AG04449 (cell line): ENCODE measurements around the gene ABHD17A.
"Not testable (repeated sequence)": the region's sequence is repeated elsewhere in the genome, so short reads cannot be mapped to it uniquely, and the experiment has no call there.

Experiments
- CTCF ChIA-PET: fragments of 350-600 bp; formaldehyde crosslinking; extraction: SDS; loops from one replicate; lab custom pipeline; 2021; ENCODE audit warnings: antibody characterized with exemption; lab: Yijun Ruan, JAX
- POLR2A ChIA-PET: fragments of 400-600, 350-600 bp; formaldehyde crosslinking; extraction: SDS; loops from one replicate; lab custom pipeline; 2020; ENCODE audit warnings: antibody characterized with exemption, inconsistent platforms; lab: Yijun Ruan, JAX
- DNase-seq: peaks from one replicate; pipeline ENCODE4 v3.0.0-alpha.2; 2010; ENCODE audit warnings: low read depth, low spot score
- H3K4me3 ChIP-seq: 2 replicates; pipeline ENCODE4 v1.5.1; 2011; ENCODE audit warnings: low read depth, mild to moderate bottlenecking, control low read depth, low read length
- TF ChIP-seq, protein P1 (sequence below): IDR thresholded peaks from one replicate; pipeline ENCODE4 v1.5.1; 2011; ENCODE audit warnings: mild to moderate bottlenecking, moderate library complexity, low read length, control low read depth, inconsistent platforms; ENCODE audit not compliant: insufficient read depth; ENCODE audit errors: missing control alignments

The ABHD17A gene

DNA sequence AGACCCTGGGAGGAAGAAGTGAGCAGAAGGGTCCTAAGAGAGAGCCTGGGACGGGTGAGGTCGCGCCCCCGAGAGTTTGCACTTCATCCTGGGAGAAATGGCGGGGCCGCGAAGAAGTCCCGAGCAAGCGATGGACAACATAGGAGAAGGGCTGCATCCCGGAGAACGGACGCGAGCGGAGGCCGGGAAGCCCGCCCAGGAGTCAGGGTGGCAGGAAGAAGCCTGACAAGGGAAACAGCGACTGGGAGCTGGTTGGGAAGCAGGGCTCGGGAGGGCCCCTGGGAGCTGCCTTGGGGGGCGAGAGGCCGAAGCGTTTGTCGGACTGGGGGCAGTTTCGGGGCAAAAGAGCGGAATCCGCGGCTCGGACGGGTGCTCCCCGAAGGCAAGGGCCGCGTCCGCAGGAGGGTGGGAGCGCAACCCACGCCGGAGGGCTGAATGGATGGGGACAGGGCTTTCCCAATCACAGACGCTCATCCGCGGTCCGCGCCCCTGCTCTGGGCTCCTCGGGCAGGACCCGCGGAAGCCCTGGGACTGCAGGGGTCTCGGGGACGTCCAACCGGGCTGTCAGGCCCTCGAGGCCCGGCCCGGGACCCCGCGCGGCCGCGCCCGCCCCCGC is 469 bp downstream of the ABHD17A start:
- H3K4me3 ChIP-seq, result peak overlapping the region; percentile 80
- TF ChIP-seq, protein P1, sequence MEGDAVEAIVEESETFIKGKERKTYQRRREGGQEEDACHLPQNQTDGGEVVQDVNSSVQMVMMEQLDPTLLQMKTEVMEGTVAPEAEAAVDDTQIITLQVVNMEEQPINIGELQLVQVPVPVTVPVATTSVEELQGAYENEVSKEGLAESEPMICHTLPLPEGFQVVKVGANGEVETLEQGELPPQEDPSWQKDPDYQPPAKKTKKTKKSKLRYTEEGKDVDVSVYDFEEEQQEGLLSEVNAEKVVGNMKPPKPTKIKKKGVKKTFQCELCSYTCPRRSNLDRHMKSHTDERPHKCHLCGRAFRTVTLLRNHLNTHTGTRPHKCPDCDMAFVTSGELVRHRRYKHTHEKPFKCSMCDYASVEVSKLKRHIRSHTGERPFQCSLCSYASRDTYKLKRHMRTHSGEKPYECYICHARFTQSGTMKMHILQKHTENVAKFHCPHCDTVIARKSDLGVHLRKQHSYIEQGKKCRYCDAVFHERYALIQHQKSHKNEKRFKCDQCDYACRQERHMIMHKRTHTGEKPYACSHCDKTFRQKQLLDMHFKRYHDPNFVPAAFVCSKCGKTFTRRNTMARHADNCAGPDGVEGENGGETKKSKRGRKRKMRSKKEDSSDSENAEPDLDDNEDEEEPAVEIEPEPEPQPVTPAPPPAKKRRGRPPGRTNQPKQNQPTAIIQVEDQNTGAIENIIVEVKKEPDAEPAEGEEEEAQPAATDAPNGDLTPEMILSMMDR, result no peak
- ChIA-PET POLR2A (interaction anchor here (0.6 to 0.7 kb wide), 2 partner anchors 9 to 17 kb away, joined by 3 to 6 read pairs; no protein-coding TSS in a partner anchor), CTCF (interaction anchor here (1.7 to 3.9 kb wide), 2 partner anchors 12 to 46 kb away, joined by 3 to 14 read pairs; no protein-coding TSS in a partner anchor)
- no peak for DNase-seq

- POLR2A ChIA-PET, result no interaction called here
- no peak for DNase-seq
- TF ChIP-seq, protein P1, result no peak
- CTCF ChIA-PET, result interaction anchor here (3.9 kb wide), 1 partner anchor 13 kb away, joined by 14 read pairs; no protein-coding TSS in a partner anchor
- H3K4me3 ChIP-seq, result peak overlapping the region; percentile 80
These were observed 991 bp downstream of the ABHD17A start for GRCh38 chr19:1884291-1884718.

DNA sequence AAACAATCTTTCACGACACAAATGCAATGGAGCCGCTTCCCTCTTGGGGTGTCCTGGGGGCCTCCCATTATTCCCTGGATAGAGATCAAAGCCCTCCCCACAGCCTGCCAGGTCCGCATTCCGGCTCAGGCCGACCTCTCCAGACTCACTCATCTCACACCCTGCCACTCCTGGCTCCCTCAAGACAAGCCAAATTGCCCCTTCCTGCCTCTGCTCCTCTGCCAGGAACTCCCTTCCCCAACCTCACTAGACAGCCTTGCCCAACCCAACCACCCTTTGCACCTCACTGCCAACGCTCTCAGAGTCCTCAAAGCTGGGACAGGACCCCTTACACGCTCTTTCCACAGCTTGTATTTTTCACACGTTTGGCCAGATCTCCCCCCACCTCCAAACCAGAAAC is 1.5 kb downstream of the ABHD17A start:
- POLR2A ChIA-PET, result no interaction called here
- DNase-seq, result no peak
- CTCF ChIA-PET, result interaction anchor here (3.9 kb wide), 1 partner anchor 13 kb away, joined by 14 read pairs; no protein-coding TSS in a partner anchor
- H3K4me3 ChIP-seq, result peak overlapping the region; percentile 80
- TF ChIP-seq, protein P1, result no peak

DNA sequence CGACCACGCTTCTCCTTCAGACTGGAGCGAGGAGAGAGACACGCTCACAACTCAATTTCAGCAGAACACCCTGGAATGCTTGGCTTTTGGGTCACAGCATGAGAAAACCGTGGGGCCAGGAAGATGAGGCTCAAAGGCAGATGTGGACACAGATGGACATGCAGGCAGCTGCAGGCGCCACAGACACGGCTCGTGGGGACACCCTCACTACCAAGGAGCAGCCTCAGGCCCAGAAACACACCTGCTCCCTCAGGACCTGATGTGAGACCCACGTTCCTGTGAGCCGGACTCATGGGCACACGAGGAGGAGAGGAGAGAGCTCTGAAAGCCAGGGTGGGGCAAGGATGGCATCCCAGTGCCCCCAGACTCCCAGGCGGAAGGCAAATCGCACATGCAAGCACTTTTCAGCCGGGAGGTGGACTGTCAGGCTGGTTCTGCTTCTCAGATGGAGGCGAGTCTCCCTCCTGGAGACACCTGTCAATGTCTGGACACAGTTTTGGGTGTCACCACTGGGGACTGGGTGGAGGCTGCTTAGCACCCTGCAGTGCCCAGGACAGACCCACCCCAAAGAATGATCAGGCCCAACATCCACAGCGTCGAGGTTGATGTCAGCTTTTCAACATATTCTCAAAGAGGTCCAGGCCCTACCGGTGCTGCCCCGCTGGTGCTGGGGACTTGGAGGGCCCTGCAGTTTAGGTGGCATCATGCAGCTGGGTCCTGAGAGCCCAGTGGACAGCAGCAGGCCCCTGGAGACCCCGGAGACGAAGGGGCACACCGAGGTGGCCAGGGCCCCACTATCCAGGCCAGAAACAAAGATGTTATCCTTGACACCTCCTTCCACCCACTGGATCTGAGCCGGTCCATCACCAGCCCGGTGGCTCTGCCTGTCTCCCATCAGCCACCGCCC is 2.3 kb downstream of the ABHD17A start:
- DNase-seq, result no peak
- H3K4me3 ChIP-seq, result peak overlapping the region; percentile 80
- TF ChIP-seq, protein P1, result no peak
- POLR2A ChIA-PET, result no interaction called here
- CTCF ChIA-PET, result interaction anchor here (3.9 kb wide), 1 partner anchor 14 kb away, joined by 14 read pairs; no protein-coding TSS in a partner anchor

DNA sequence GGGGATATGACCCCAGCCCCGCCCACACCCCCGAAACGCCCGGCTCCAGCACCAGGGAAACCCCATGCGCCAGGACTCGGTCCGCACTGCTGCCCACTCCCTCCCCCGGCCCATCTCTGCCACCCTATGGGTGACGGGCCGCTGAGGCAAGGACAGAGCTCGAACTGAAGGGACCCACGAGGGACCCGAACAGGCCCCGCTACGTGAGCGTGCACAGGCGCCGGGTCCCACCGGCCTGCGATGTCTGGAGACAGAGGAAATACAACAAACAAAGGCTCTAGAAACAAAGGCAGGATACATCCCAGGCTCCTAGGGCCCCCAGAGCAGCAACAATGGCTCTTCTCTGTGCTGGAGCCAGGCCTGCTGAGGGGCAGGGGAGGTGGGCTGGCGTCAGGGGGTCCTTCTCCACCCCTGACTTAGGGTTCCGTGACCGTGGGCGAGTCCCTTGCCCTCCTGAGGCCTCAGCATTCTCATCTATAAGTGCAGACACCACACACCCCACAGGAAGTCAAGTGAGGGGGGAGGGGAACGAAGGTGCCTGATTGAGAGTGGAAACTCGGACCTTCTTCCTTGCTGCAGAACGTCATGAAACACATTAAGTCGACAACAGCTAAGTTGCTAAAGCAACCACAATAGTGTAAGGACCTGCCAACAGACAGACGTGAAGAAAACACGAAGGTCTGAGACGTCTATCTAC is 3.1 kb downstream of the ABHD17A start:
- POLR2A ChIA-PET, result no interaction called here
- H3K4me3 ChIP-seq, result peak overlapping the region; percentile 15; the same call in 1 of the 2 replicates
- DNase-seq, result no peak
- CTCF ChIA-PET, result interaction anchor here (1.0 to 3.9 kb wide), 2 partner anchors 15 to 18 kb away, joined by 3 to 14 read pairs; no protein-coding TSS in a partner anchor
- TF ChIP-seq, protein P1, result no peak

DNA sequence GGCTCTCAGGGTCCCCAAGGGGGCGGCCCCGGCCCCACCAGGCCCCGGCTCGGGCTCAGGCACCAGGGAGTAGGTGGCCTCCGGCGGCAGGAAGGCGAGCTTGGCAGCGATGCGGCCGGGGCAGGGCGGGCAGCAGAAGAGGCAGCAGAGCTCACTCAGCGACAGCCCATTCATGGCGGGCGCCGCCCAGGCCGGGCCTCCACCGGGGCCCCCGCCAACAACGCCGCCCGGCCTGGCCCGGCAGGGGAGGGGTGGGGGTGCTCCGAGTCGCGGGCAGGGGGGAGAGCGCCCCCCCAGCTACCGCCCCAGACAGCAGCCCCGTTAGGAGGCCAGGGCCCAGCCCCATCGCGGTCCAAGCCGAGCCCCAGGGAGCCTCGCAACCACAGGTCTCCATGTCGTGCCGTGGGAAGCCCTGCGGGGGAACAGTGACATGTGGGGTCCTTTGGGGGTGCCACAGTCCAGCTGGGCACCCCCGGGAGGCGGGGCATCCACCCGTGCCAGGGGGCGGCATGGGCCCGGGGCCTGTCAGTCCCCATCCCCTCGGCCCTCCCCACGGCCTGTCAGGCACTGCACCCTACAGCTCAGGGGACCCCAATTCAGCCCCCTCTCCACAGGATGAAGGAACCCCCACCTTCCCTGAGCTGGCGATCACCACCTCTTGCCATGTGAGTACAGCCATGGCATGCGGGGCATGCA is 3.8 kb downstream of the ABHD17A start:
- POLR2A ChIA-PET, H3K4me3 ChIP-seq, DNase-seq: not testable (repeated sequence)
- CTCF ChIA-PET, result interaction anchor here (0.9 to 1.0 kb wide), 2 partner anchors 17 kb away, joined by 3 read pairs; no protein-coding TSS in a partner anchor
